K562 (cell line): ENCODE measurements around the gene CDPF1. TPM values are rescaled to one million over a fixed set of nuclear protein-coding genes. Genes with fewer than 3 reads are reported as not detected.
A peak's percentile ranks its signal among the peaks of the same experiment; 100 is the strongest.

ENCODE experiments used
- CC2D1A ChIP-seq: fragments of 450-650 bp; IDR thresholded peaks from 2 replicates; pipeline ENCODE4 v1.6.1; 2017; ENCODE audit warnings: mild to moderate bottlenecking
- DPF2 ChIP-seq: fragments of 450-650 bp; IDR thresholded peaks from 2 replicates; pipeline ENCODE4 v1.6.1; 2016
- E2F4 ChIP-seq: sonication (generic); formaldehyde crosslinking; IDR thresholded peaks from 2 replicates; pipeline ENCODE4 v1.8.0; 2022; ENCODE audit warnings: mild to moderate bottlenecking, low read depth, missing genetic modification reagents
- ELK3 ChIP-seq: fragments of 450-650 bp; formaldehyde crosslinking; IDR thresholded peaks from 2 replicates; pipeline ENCODE4 v1.4.0; 2020; ENCODE audit warnings: mild to moderate bottlenecking
- EP300 ChIP-seq: IDR thresholded peaks from 2 replicates; pipeline ENCODE4 v1.6.1; 2012; ENCODE audit warnings: low read length, improper control_type of control experiment
- ETV6 ChIP-seq, 3 experiments: fragments of 150-350 bp in 1 of 3; sonication (generic) in 1 of 3; formaldehyde crosslinking in 1 of 3; IDR thresholded peaks; 2 replicates each; pipeline versions ENCODE4 v1.6.1 to v1.8.0; 2014 to 2022; ENCODE audit warnings: borderline replicate concordance in 2 of 3, low read depth in 2 of 3, antibody characterized with exemption in 1 of 3, low read length in 1 of 3, mild to moderate bottlenecking in 1 of 3, missing genetic modification reagents in 1 of 3
- HMGXB4 ChIP-seq: sonication (generic); formaldehyde crosslinking; IDR thresholded peaks from 2 replicates; pipeline ENCODE4 v1.8.1; 2023; ENCODE audit warnings: mild to moderate bottlenecking, missing genetic modification reagents
- MNT ChIP-seq, 2 experiments: fragments of 450-650 bp; conservative IDR thresholded peaks; 2 replicates each; pipeline ENCODE4 v1.6.1; 2017; ENCODE audit warnings: mild to moderate bottlenecking in 2 of 2, moderate library complexity in 2 of 2
- NCOR1 ChIP-seq: fragments of 450-650 bp; IDR thresholded peaks from 2 replicates; pipeline ENCODE4 v1.6.1; 2016; ENCODE audit warnings: mild to moderate bottlenecking, moderate library complexity
- NR4A1 ChIP-seq, 2 experiments: fragments of 250-450 bp in 1 of 2; fragments of 450-650 bp in 1 of 2; sonication (Bioruptor Pico) in 1 of 2; IDR thresholded peaks; 2 replicates each; pipeline versions ENCODE4 v1.4.0 to v1.6.1; 2016 to 2020; ENCODE audit warnings: mild to moderate bottlenecking in 2 of 2, missing compliant biosample characterization in 1 of 2, missing genetic modification characterization in 1 of 2, moderate library complexity in 1 of 2
- PHF20 ChIP-seq: fragments of 450-650 bp; IDR thresholded peaks from 2 replicates; pipeline ENCODE4 v1.6.1; 2018; ENCODE audit not compliant: partially characterized antibody
- PTRF ChIP-seq: fragments of 450-650 bp; IDR thresholded peaks from 2 replicates; pipeline ENCODE4 v1.6.1; 2016; ENCODE audit warnings: mild to moderate bottlenecking, missing genetic modification characterization, missing compliant biosample characterization
- SIRT6 ChIP-seq: IDR thresholded peaks from one replicate; pipeline ENCODE4 v1.6.1; 2012; ENCODE audit warnings: low read depth, mild to moderate bottlenecking, control low read depth, inconsistent platforms, low read length, moderate library complexity
- TEAD4 ChIP-seq, 2 experiments: sonication (generic) in 1 of 2; formaldehyde crosslinking in 1 of 2; IDR thresholded peaks; 2 replicates each; pipeline versions ENCODE4 v1.6.1 to v1.8.0; 2012 to 2022; ENCODE audit warnings: borderline replicate concordance in 1 of 2, inconsistent platforms in 1 of 2, low read length in 1 of 2, mild to moderate bottlenecking in 1 of 2, missing genetic modification reagents in 1 of 2
- ZBTB7A ChIP-seq: IDR thresholded peaks from 2 replicates; pipeline ENCODE4 v1.6.1; 2011; ENCODE audit warnings: low read depth, mild to moderate bottlenecking, low read length, moderate library complexity, borderline replicate concordance; ENCODE audit not compliant: control insufficient read depth
- ZNF184 ChIP-seq: sonication (generic); formaldehyde crosslinking; IDR thresholded peaks from 2 replicates; pipeline ENCODE4 v1.5.0; 2020; ENCODE audit warnings: missing genetic modification reagents
- ZNF507 ChIP-seq: conservative IDR thresholded peaks from 2 replicates; pipeline ENCODE4 v1.6.1; 2017; ENCODE audit warnings: missing genetic modification characterization, missing compliant biosample characterization
- ZNF583 ChIP-seq: fragments of 250-450 bp; sonication (Bioruptor Pico); IDR thresholded peaks from 2 replicates; pipeline ENCODE4 v1.4.0; 2020
- ZNF695 ChIP-seq: fragments of 450-650 bp; formaldehyde crosslinking; IDR thresholded peaks from 2 replicates; pipeline ENCODE4 v1.4.0; 2020; ENCODE audit warnings: mild to moderate bottlenecking, moderate library complexity
- ZNF766 ChIP-seq: fragments of 200-800 bp; sonication (Bioruptor generic); conservative IDR thresholded peaks from 2 replicates; pipeline ENCODE4 v1.6.1; 2016; ENCODE audit warnings: missing genetic modification characterization, missing compliant biosample characterization
- ZZZ3 ChIP-seq: fragments of 450-650 bp; IDR thresholded peaks from 2 replicates; pipeline ENCODE4 v1.6.1; 2016; ENCODE audit warnings: antibody characterized with exemption, mild to moderate bottlenecking, moderate library complexity
- polyA plus RNA-seq, 8 experiments: library from polyadenylated mRNA; depleted of rRNA in 4 of 8; stranded (reverse) in 5 of 8; unstranded in 3 of 8; fragments of >200 nt; fragmentation: Nextera tagmentation in 2 of 8; fragmentation: Illumina TruSeq in 1 of 8; extraction: Ambion mirVana in 2 of 8; extraction: Trizol in 1 of 8; gene quantifications; 2 replicates each; pipeline versions ENCODE4 v1.2.1 to v1.2.3, GENCODE V29; 2011 to 2014; ENCODE audit warnings: inconsistent platforms in 1 of 8, missing spikeins in 1 of 8
- total RNA-seq, 7 experiments: library from RNA; depleted of rRNA in 6 of 7; stranded (reverse); fragments of >200 nt in 6 of 7; fragmentation: Illumina TruSeq in 2 of 7; extraction: Trizol in 2 of 7; gene quantifications; 2 replicates each; pipeline versions ENCODE4 v1.2.1 to v1.2.3, GENCODE V29; 2011 to 2021; ENCODE audit warnings: low replicate concordance in 1 of 7

Gene CDPF1
- total and polyA plus RNA-seq, 9 of the 15 experiments (the other 6 are each of a cell fraction or from before 2014, with no cell fraction given), result 0.84 to 19.5 (median 9.1) TPM

- TF ChIP-seq MNT (conservative IDR thresholded peaks at IDR 0.05) (no peak), ZZZ3 (no peak), ZNF184 (CRISPR knock-in tag) (no peak), ZBTB7A (no peak), E2F4 (CRISPR knock-in tag) (no peak), TEAD4 (IDR thresholded peaks at IDR 0.05; ENCODE audit: low read length) (peak; percentile 63), TEAD4 (CRISPR knock-in tag; IDR thresholded peaks at IDR 0.05; ENCODE audit: borderline replicate concordance) (no peak), ETV6 (IDR thresholded peaks at IDR 0.05; ENCODE audit: borderline replicate concordance in 1 of 2, low read depth in 2 of 2, low read length in 1 of 2) (no peak), ETV6 (CRISPR knock-in tag; IDR thresholded peaks at IDR 0.05; ENCODE audit: borderline replicate concordance) (no peak), ZNF583 (CRISPR knock-in tag) (no peak), ZNF695 (no peak), NR4A1 (CRISPR knock-in tag; IDR thresholded peaks at IDR 0.05) (no peak), NR4A1 (tag; IDR thresholded peaks at IDR 0.05) (no peak), SIRT6 (no peak), CC2D1A (no peak), ZNF507 (tag) (no peak), ZNF766 (CRISPR knock-in tag) (no peak), EP300 (peak; percentile 20; the same call in 1 of the 2 replicates), HMGXB4 (CRISPR knock-in tag) (no peak), DPF2 (peak; percentile 47), ELK3 (CRISPR knock-in tag) (no peak), PTRF (tag) (no peak), NCOR1 (peak; percentile 57; the same call in 1 of the 2 replicates), PHF20 (no peak)
Observed at GRCh38 chr22:46241396-46242007, 8.6 kb downstream of the CDPF1 start (continued).
